Right lobe of liver (tissue), 4 donors: Measurements from ENCODE around the gene SELENOM.
"Not testable (repeated sequence)": the region's sequence is repeated elsewhere in the genome, so short reads cannot be mapped to it uniquely, and the experiment has no call there.

Source experiments
- POLR2A ChIP-seq: fragments of 450-650 bp; IDR thresholded peaks from one replicate; pipeline ENCODE4 v1.6.1; 2017; ENCODE audit warnings: antibody characterized with exemption, mild to moderate bottlenecking
- TF ChIP-seq, protein P1 (sequence below), 4 donors: fragments of 200-600 bp in 3 of 4; fragments of 450-650 bp in 1 of 4; IDR thresholded peaks; one replicate each; pipeline versions ENCODE4 v1.5.1 to v1.8.0; 2016 to 2022; ENCODE audit warnings: antibody characterized with exemption in 4 of 4, mild to moderate bottlenecking in 2 of 4
- donor health status: DM: no; HTN: no; CAD: no.
- donor health status: DM: no; HTN: no; CAD: no.
- donor health status: DM: no; HTN: yes; CAD: no.

DNA sequence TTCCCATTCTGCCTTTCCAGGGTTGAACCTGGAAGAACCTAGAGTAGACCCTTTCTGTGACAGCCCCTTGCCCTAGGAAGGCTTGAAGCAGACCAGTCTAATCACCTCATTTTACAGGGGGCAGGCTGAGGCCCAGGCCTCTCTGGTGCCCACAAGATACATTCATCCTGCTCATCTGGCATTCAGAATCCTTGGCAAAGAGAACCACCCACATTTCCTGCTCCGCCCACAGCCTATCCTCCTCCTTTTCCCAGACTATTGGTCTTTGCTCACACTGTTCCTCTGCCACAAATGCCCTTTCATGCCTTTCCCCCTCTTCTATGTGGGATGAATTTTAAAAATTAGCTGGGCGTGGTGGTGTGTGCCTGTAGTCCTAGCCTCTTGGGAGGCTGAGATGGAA lies 29.0 kb downstream of the SELENOM start:
- TF ChIP-seq, protein P1, sequence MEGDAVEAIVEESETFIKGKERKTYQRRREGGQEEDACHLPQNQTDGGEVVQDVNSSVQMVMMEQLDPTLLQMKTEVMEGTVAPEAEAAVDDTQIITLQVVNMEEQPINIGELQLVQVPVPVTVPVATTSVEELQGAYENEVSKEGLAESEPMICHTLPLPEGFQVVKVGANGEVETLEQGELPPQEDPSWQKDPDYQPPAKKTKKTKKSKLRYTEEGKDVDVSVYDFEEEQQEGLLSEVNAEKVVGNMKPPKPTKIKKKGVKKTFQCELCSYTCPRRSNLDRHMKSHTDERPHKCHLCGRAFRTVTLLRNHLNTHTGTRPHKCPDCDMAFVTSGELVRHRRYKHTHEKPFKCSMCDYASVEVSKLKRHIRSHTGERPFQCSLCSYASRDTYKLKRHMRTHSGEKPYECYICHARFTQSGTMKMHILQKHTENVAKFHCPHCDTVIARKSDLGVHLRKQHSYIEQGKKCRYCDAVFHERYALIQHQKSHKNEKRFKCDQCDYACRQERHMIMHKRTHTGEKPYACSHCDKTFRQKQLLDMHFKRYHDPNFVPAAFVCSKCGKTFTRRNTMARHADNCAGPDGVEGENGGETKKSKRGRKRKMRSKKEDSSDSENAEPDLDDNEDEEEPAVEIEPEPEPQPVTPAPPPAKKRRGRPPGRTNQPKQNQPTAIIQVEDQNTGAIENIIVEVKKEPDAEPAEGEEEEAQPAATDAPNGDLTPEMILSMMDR (IDR thresholded peaks at IDR 0.05): not testable (repeated sequence)
- not testable (repeated sequence) for TF ChIP-seq POLR2A
